Erythroblast (primary cell): ENCODE data around the gene MGAT4B.

ENCODE experiments used
- GATA1 ChIP-seq: IDR thresholded peaks from 2 replicates; pipeline ENCODE4 v1.6.1; 2011; ENCODE audit warnings: low read depth, mild to moderate bottlenecking, control low read depth, low read length, moderate library complexity
- POLR2A ChIP-seq: IDR thresholded peaks from 2 replicates; pipeline ENCODE4 v1.6.1; 2011; ENCODE audit warnings: mild to moderate bottlenecking, low read length

- TF ChIP-seq POLR2A (no peak), GATA1 (no peak)
These were observed 19.8 kb downstream of the MGAT4B start for GRCh38 chr5:179786861-179787260.
